OCI-LY1 (cell line): ENCODE results near the gene NALCN.

Experiments
- CTCF ChIP-seq: fragments of 200-600 bp; sonication (generic), shearing (Covaris generic); IDR thresholded peaks from 2 replicates; pipeline ENCODE4 v1.5.1; 2017; ENCODE audit warnings: mild to moderate bottlenecking, antibody characterized with exemption, low read length, moderate library complexity, mixed read lengths
- EZH2 ChIP-seq: fragments of 200-600 bp; sonication (generic), shearing (Covaris generic); IDR thresholded peaks from 2 replicates; pipeline ENCODE4 v1.8.0; 2017; ENCODE audit warnings: borderline replicate concordance, mixed run types, mild to moderate bottlenecking, antibody characterized with exemption, low read length, moderate library complexity, mixed read lengths

- TF ChIP-seq CTCF (no peak), EZH2 (no peak)
Measured at GRCh38 chr13:101406791-101407190, 9.5 kb downstream of the NALCN start.
